Bronchial epithelial cell (primary cell): ENCODE measurements around the gene NLGN1. TPM values are rescaled to one million over a fixed set of nuclear protein-coding genes. Genes with fewer than 3 reads are reported as not detected.

Experiments used
- DNase-seq: peaks from one replicate; pipeline ENCODE4 v3.0.0-alpha.2; 2010; ENCODE audit warnings: low read depth
- FAIRE-seq: peaks from 2 replicates; lab custom pipeline; 2011; peaks lifted over from hg19 to GRCh38; lab: Jason Lieb, UNC
- H3K27me3 ChIP-seq: 2 replicates; pipeline ENCODE4 v1.5.1; 2011; ENCODE audit warnings: low read length; ENCODE audit not compliant: control insufficient read depth, insufficient read depth
- H3K36me3 ChIP-seq: 2 replicates; pipeline ENCODE4 v1.5.1; 2011; ENCODE audit warnings: low read length; ENCODE audit not compliant: control insufficient read depth, insufficient read depth
- H3K4me3 ChIP-seq: 2 replicates; pipeline ENCODE4 v1.5.1; 2011; ENCODE audit warnings: mild to moderate bottlenecking, low read depth, low read length, control low read depth
- CTCF ChIP-seq: IDR thresholded peaks from 2 replicates; pipeline ENCODE4 v1.5.1; 2011; ENCODE audit warnings: mild to moderate bottlenecking, moderate library complexity, low read length, control low read depth, inconsistent platforms; ENCODE audit not compliant: insufficient read depth, severe bottlenecking
- total RNA-seq: library from RNA; depleted of rRNA; stranded (reverse); fragments of >200 nt; gene quantifications from 2 replicates; pipeline ENCODE4 v1.2.1, GENCODE V29; 2014

NLGN1 gene
- total RNA-seq, 1 donor from 2014 or later, result under 0.01 TPM

- no peaks in the 10 kb centered on the region for H3K36me3 ChIP-seq
- no peak for DNase-seq
- no peak for FAIRE-seq
- H3K4me3 ChIP-seq, result no peak overlapping the region
- H3K27me3 ChIP-seq, result no peaks in the 10 kb centered on the region
- TF ChIP-seq CTCF, result no peak
Measured at GRCh38 chr3:174049472-174049871, 651.9 kb downstream of the NLGN1 start.

- no peak overlapping the region for H3K4me3 ChIP-seq
- FAIRE-seq (no peak), DNase-seq (no peak)
- no peaks in the 10 kb centered on the region for H3K27me3 ChIP-seq
- TF ChIP-seq CTCF, result no peak
- no peaks in the 10 kb centered on the region for H3K36me3 ChIP-seq
Measured at GRCh38 chr3:174051191-174051590, 653.6 kb downstream of the NLGN1 start.

- DNase-seq (no peak), FAIRE-seq (no peak)
- H3K4me3 ChIP-seq, result no peak overlapping the region
- no peaks in the 10 kb centered on the region for H3K36me3 ChIP-seq
- no peaks in the 10 kb centered on the region for H3K27me3 ChIP-seq
- TF ChIP-seq CTCF, result no peak
Measured at GRCh38 chr3:174058804-174059203, 661.3 kb downstream of the NLGN1 start.

GRCh38 chr3:174060431-174060830 is 662.9 kb downstream of the NLGN1 start:
- Histone ChIP-seq H3K4me3 (no peak overlapping the region), H3K36me3 (no peaks in the 10 kb centered on the region), H3K27me3 (no peaks in the 10 kb centered on the region)
- DNase-seq, result no peak
- no peak for FAIRE-seq
- no peak for TF ChIP-seq CTCF

- no peak for TF ChIP-seq CTCF
- Histone ChIP-seq H3K36me3 (no peaks in the 10 kb centered on the region), H3K4me3 (no peak overlapping the region), H3K27me3 (no peaks in the 10 kb centered on the region)
- DNase-seq (no peak), FAIRE-seq (no peak)
Measured at GRCh38 chr3:174061162-174061561, 663.6 kb downstream of the NLGN1 start.

- no peaks in the 10 kb centered on the region for H3K27me3 ChIP-seq
- no peak for TF ChIP-seq CTCF
- no peaks in the 10 kb centered on the region for H3K36me3 ChIP-seq
- H3K4me3 ChIP-seq, result no peak overlapping the region
- FAIRE-seq (no peak), DNase-seq (no peak)
Measured at GRCh38 chr3:174061731-174062130, 664.2 kb downstream of the NLGN1 start.
